Omental fat pad (tissue), 4 donors: ENCODE measurements around the gene BNIP5. TPM values are rescaled to one million over a fixed set of nuclear protein-coding genes. Genes with fewer than 3 reads are reported as not detected.

Source experiments
- ATAC-seq: fragments of 150-250 bp; one replicate; pipeline ENCODE4 v1.9.1; 2016; ENCODE audit warnings: mild to moderate bottlenecking, moderate library complexity; ENCODE audit not compliant: low FRiP score
- DNase-seq: peaks from one replicate; pipeline ENCODE4 v3.0.0-alpha.2; 2019; ENCODE audit warnings: low spot score
- CTCF ChIP-seq, 3 donors: fragments of 450-650 bp; IDR thresholded peaks; one replicate each; pipeline ENCODE4 v1.5.1; 2016 to 2017; ENCODE audit warnings: antibody characterized with exemption in 3 of 3, mild to moderate bottlenecking in 3 of 3, moderate library complexity in 2 of 3
- total RNA-seq, 4 donors: library from RNA; depleted of rRNA; stranded (reverse); fragments of >200 nt; gene quantifications; one replicate each; pipeline ENCODE4 v1.1.0, GENCODE V29; 2016

Gene BNIP5
- total RNA-seq, 4 donors from 2014 or later, result not detected

GRCh38 chr6:36305885-36306284, 30.8 kb downstream of the BNIP5 start:
- TF ChIP-seq CTCF (IDR thresholded peaks at IDR 0.05), result no peak
- ATAC-seq, result no peak
- no peak for DNase-seq

- peak; percentile 79 for ATAC-seq
- peak; percentile 100 for DNase-seq
- TF ChIP-seq CTCF (IDR thresholded peaks at IDR 0.05), result peak in 2 of 3 donors; percentile 48 to 66
Measured at GRCh38 chr6:36302227-36302976, 34.3 kb downstream of the BNIP5 start.

GRCh38 chr6:36301781-36302180, 34.9 kb downstream of the BNIP5 start:
- TF ChIP-seq CTCF (IDR thresholded peaks at IDR 0.05), result no peak
- no peak for ATAC-seq
- DNase-seq, result no peak

- no peak for DNase-seq
- ATAC-seq, result no peak
- no peak for TF ChIP-seq CTCF (IDR thresholded peaks at IDR 0.05)
Measured at GRCh38 chr6:36301085-36301658, 35.5 kb downstream of the BNIP5 start.

GRCh38 chr6:36298027-36298426, 38.7 kb downstream of the BNIP5 start:
- TF ChIP-seq CTCF (IDR thresholded peaks at IDR 0.05), result no peak
- ATAC-seq, result no peak
- no peak for DNase-seq

- DNase-seq (no peak), ATAC-seq (no peak)
- TF ChIP-seq CTCF (IDR thresholded peaks at IDR 0.05), result no peak
Measured at GRCh38 chr6:36297511-36297910, 39.2 kb downstream of the BNIP5 start.

- ATAC-seq (no peak), DNase-seq (no peak)
- TF ChIP-seq CTCF (IDR thresholded peaks at IDR 0.05), result no peak
Measured at GRCh38 chr6:36297051-36297450, 39.6 kb downstream of the BNIP5 start.
